Stimulated activated CD4-positive, alpha-beta T cell treated with anti-CD3 and anti-CD28 coated beads, Interleukin-1b, Interleukin-23, amount 100 ng/mL, for 48 hours (primary cell): ENCODE results near the gene AMER3.

Source experiments
- DNase-seq: peaks from one replicate; pipeline ENCODE4 v3.0.0-alpha.2; 2020

The AMER3 gene

DNA sequence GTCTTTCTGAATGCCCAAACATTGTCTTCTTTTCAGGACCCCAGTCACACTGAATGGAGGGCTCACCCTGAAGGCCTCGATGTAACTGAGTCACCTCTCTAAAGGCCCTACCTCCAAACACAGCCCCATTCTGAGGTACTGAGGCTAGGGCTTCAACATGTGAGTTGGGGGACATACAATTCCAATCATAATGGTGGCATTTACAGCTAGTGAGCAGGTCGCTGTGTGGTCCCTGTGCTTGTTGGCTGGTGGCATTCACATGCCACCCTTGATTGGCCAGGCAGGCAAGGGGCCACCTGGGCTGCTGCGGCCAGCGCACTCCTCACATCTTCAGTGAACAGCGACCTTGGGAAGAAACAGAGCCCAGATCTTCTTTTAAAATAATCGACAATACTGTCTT is 30.7 kb downstream of the AMER3 start:
- DNase-seq = no peak

- no peak for DNase-seq
These were observed 32.5 kb downstream of the AMER3 start for GRCh38 chr2:130787841-130788240.

- DNase-seq = no peak
These were observed 35.0 kb downstream of the AMER3 start for GRCh38 chr2:130790312-130790711.

- no peak for DNase-seq
These were observed 35.7 kb downstream of the AMER3 start for GRCh38 chr2:130790804-130791616.

- DNase-seq = no peak
These were observed 36.2 kb downstream of the AMER3 start for GRCh38 chr2:130791617-130791939.

DNA sequence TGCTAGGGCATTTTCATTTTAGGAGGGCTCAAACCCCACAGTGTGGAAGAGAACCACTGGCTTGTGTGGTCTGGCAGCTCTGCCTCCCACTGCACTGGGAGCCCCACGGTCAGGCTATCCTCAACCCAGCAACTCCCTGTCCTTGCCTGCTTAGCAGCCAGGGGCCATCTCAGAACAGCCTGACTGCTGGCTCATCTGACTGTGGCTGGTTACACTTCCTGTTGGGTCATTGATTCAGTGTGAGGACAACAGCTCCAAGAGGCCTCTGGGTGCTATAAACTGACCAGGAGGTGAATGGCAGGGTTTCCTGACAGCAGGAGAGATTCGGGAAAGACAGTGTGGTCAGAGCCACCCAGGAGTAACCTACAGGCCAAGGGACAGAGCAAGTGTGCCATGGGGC is 40.1 kb downstream of the AMER3 start:
- DNase-seq = no peak

- DNase-seq = no peak
These were observed 41.0 kb downstream of the AMER3 start for GRCh38 chr2:130796290-130796689.

DNA sequence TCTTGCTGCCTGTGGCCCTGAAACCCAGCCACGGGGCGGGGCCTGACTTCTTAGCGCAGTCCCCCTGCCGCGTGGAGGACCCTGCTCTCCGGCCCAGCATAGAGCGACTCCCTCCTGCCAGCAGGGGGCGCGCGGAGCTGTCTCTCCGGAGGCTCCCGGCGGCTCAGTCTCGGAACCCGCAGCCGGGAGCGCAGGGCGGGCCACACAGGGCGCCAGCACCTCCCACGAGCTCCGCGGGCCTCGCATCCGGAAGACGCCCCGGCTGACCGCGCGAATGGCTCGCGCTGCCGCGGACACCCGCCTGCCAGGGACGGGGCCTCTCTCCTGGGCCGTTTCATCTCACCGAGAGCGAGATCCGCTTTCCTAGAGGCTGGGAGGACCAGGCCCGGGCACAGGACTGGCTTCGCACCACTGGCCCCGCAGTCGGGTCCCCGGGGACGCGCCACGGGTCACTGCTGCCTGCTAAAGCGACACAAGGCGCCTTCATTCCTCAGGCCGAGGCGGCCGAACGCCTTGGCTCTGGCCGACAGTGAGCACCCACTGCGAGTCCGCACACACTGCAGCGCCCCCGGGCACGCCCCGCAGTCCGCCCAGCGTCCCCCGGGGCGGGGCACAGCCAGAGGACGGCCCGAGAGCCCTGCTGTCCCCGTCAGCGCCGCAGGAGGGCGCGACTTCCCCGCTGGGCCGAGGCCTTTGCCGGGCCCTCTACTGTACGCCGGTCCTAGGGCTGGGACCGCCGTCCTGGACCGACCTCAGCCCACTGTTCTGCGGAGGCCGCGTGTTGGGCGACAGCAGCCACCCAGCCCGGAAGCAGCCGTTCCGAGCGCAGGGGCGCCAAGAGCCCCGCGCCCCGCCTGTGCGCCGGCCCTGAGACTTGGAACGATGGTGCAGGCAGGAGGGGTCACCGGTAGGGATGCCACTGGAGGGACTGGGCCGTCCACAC is 42.4 kb downstream of the AMER3 start:
- peak; percentile 90 for DNase-seq

GRCh38 chr2:130798472-130799218 is 43.3 kb downstream of the AMER3 start:
- DNase-seq = no peak

DNA sequence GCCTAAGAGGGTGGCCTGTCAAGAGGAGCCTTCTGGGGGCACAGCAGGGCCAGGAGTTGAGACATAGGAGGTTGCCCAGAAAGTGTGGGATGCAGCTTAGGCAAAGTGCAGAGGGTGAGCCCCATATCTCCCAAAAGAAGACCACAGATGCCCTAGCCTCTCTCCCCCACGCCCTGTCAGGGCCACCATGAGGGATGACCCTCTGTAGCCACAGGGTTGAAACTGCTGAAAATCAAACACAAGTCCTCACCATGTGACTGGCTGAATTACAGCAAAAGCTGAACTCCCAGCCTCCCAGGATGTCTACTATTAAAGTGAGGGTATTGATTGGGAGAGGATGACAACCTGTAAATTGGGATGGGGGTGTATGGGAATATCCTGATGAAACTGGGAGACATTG is 44.0 kb downstream of the AMER3 start:
- DNase-seq = no peak

GRCh38 chr2:130805613-130806012 is 50.3 kb downstream of the AMER3 start:
- DNase-seq = no peak

- DNase-seq = no peak
These were observed 51.0 kb downstream of the AMER3 start for GRCh38 chr2:130806370-130806769.

DNA sequence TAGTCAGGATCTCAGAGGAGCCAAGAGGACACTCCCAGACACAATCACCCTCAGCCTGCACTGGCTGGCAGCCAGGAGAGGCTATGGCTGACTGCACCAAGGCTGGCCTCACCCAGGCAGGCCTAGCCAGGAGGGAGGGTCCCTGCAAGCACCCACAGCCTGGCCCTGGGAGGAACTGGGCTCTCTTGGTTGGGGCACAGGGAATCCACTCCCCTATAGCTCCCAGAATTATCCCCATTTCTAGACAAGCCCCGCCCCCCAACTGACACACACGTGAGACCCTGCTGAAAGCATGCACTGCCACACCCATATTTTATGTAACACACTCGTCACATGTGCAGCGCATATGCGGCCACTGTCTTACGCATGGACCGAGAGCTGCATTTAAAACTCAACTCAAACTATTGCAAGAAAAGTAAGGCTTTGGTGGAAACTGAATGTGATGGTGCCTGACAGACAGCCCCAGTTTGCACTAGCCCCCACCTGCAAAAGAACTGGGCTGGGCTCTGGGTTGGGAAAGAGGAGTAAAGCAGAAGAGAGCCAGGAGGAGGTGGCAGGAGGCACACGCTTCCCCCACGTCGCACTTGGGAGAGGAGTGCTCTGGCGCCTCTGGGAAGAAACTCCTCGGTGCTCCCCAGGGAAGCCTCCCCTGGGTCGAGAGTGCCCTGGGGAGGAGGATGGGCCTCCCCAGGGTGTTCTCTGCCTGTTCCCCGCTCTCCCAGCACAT is 52.5 kb downstream of the AMER3 start:
- DNase-seq = no peak

DNA sequence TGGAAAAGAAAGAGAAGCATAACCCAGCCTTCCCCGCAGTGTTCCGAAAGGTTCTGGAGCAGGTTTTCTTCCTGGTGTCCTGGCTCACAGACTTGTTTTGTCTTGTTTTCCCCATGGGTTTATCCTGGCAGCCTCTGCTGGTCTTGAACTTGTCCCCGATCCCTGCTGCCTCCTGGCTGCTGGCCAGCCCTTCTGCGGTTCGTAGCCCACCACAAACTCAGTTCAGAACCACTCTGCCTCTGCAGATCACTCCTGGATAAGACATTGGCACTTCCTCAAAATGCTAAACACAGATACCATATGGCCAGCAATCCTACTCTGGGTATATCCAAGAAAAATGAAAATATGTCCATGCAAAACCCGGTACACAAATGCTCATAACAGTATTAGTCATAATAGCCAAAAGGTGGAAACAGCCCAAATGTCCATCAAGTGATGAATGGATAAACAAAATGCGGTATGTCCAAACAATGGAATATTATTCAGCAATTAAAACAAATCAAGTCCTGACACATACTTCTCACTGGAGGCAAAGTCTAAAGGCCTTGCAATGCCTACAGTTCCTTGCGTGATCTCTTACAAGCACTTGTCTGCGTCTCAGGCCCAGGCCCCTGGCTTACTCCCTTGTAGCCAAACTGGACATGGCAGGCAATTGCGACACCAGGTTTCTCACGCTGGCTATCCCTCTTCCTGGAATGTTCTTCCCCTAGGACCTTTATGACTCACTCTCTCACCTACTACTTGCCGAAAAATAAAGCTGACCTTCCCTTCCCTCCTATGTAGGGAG is 53.3 kb downstream of the AMER3 start:
- no peak for DNase-seq

DNA sequence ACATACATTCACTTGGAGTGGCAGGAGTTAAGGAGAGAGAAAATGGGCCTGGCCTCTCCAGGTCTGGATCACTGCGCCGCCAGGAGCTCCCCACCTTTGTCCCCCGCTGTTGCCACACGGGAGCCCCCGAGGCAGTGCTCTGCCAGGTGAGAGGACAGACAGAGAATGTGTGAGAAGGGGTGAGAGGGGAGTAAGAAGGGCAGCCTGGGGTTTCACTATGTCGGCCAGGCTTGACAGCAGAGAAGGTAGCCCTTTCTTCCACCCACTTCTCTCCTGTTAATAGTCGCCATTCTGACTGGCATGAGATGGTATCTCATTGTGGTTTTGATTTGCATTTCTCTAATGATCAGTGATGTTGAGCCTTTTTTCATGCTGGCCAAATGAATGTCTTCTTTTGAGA is 55.1 kb downstream of the AMER3 start:
- DNase-seq = no peak

DNA sequence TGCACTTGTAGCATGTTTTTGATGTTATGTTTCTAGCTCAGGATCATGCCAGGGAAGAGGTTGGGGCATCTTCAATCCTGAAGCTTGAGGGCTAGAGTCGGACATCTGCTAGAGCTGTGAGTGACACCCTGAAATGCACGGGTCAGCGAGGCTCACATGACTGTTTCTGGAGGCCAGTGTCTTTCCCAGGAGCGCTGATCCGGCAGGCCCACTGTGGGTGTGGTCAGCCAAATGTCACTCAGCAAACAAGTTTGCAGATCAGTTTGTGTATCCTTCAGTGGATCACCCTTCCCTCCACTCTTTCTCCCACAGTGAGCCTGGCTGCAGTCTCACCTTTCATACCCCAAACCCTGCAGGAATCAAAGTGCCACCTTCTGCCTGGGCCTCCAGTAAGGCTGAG is 58.4 kb downstream of the AMER3 start:
- no peak for DNase-seq

GRCh38 chr2:130814931-130815680 is 59.8 kb downstream of the AMER3 start:
- no peak for DNase-seq
